Brain pericyte (primary cell): Measurements from ENCODE around the gene TMPO.
"Not testable (repeated sequence)": the region's sequence is repeated elsewhere in the genome, so short reads cannot be mapped to it uniquely, and the experiment has no call there.

Source experiments
- DNase-seq: peaks from one replicate; pipeline ENCODE4 v3.0.0-alpha.2; 2012; ENCODE audit warnings: low read depth, low spot score

TMPO gene

DNA sequence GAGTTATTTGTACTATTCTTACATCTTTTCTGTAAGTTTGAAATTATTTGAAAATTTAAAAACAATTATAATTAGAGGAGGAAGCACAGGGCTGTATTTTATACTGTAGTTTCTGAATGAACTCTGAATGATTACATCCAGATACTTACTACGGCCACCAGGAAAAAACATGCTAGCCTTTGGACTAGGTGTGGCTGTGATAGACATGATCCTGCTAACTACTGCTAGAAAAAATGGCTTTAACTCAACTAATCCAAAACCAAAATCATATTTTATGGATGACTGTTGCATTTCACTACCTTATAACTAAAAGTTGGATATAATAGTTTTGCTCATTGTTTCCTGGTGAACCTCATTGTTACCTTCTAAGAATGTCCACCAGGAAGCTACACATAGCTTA is 63.0 kb downstream of the TMPO start:
- DNase-seq, result no peak

GRCh38 chr12:98578821-98579220 is 63.4 kb downstream of the TMPO start:
- DNase-seq, result peak; percentile 46

GRCh38 chr12:98579347-98579746 is 64.0 kb downstream of the TMPO start:
- peak; percentile 25 for DNase-seq

DNA sequence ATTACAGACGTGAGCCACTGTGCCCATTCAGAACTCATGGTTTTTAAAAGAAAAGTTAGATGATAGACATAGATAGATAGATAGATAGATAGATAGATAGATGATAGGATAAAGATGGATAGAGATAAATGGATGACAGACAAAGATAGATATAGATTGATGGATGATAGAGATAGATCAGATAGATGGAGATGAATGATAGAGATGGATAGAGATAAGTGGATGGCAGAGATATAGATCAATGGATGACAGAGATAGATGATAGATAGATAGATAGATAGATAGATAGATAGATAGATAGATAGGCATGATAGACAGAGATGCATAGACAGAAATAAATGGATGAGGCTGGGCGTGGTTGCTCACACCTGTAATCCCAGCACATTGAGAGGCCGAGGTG is 64.4 kb downstream of the TMPO start:
- no peak for DNase-seq

DNA sequence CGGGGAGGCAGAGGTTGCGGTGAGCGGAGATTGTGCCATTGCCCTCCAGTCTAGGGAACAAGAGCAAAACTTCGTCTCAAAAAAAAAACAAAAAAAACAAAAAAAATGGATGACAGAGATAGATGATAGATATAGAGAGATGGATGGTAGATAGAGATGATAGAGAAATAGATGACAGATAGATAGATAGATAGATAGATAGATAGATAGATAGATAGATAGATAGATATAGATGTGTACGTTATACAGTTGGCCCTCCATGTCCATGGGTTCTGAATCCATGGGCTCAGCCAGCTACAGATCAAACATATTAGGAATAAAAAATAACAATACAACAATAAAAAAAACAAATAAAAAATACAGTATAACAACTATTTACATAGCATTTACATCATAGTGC is 65.3 kb downstream of the TMPO start:
- no peak for DNase-seq

- DNase-seq, result no peak
Observed at GRCh38 chr12:98581101-98581500, 65.7 kb downstream of the TMPO start.

DNA sequence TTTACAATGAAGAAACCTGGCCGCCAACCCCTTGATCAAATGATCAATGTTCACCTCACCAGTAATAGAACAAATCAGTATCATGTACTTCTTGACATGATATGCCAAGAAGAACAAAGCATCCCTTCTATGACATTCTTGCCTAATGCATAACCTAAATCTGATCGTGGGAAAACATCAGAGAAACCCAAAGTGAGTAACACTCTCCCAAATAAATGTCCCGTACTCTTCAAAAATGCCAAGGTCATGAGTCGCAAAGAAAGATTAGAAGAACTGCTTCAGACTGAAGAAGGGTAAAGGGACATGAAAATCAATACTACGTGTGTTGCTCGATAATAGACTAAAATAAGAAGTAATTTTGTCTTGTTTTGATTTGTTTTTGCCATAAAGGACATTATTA is 66.7 kb downstream of the TMPO start:
- no peak for DNase-seq

DNA sequence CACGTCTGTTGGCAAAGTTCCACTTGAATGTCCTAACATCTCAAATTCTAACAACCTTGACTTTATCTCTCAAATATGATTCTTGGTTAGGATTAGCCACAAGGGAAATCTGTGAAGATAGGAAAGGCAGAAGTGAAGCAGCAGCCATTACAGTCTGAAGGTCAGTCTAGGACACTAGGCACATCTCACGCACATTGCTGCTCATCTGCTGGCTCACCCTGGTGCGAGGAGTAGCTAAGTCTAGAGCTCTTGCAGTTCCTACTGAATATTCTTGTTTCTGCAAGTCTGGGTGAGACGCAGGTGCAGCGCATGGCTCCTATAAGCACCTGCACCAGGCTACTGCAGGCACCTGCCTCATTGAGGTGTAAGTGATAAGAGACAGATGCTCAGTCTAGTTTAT is 71.7 kb downstream of the TMPO start:
- DNase-seq, result no peak

- DNase-seq, result no peak
Observed at GRCh38 chr12:98591209-98591608, 75.8 kb downstream of the TMPO start.

GRCh38 chr12:98592825-98593322 is 77.5 kb downstream of the TMPO start:
- no peak for DNase-seq

GRCh38 chr12:98593351-98594049 is 78.1 kb downstream of the TMPO start, which contains the start of gene SLC25A3:
Gene SLC25A3, plus strand, starts transcription at chr12:98593686. Its CDS starts 293 bp downstream, at chr12:98593979.
- peak; percentile 97 for DNase-seq

GRCh38 chr12:98594050-98594835 is 78.9 kb downstream of the TMPO start:
- no peak for DNase-seq

DNA sequence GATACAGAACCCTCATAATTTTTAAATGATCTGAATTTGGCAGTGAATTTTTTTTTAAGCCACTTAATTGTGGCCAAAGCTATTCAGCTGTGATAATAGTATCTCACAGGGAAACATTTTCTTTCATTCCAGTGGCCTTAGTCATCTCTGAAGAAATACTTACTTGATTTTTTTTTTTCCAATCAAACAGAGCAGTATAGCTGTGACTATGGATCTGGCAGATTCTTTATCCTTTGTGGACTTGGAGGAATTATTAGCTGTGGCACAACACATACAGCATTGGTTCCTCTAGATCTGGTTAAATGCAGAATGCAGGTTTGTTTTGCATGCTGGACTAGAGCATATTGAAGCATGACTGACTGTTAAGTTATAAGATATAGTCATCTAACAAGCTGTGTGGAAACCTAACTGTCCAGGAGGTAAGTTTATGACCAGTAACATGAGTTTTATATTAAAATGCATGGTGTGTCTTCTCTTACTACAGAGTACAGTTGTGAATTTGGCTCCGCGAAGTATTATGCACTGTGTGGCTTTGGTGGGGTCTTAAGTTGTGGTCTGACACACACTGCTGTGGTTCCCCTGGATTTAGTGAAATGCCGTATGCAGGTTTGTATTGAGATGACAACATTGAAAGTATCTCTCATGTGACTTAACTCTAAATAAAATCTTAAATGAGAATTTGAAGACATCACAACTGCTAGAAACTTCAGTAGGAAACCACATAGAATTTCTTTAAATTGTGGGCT is 80.0 kb downstream of the TMPO start:
- DNase-seq, result peak; percentile 7

GRCh38 chr12:98597313-98597712 is 81.9 kb downstream of the TMPO start:
- DNase-seq, result not testable (repeated sequence)
